HepG2 (cell line): ENCODE results near the gene PRKN. TPM values are rescaled to one million over a fixed set of nuclear protein-coding genes. Genes with fewer than 3 reads are reported as not detected.

Source experiments
- CREM ChIP-seq, 2 experiments: sonication (generic) in 1 of 2; formaldehyde crosslinking in 1 of 2; IDR thresholded peaks; 2 replicates each; pipeline versions ENCODE4 v1.4.0 to v1.6.1; 2016 to 2020; ENCODE audit warnings: antibody characterized with exemption in 1 of 2, mild to moderate bottlenecking in 1 of 2, missing genetic modification reagents in 1 of 2
- CSRNP2 ChIP-seq: sonication (generic); formaldehyde crosslinking; conservative IDR thresholded peaks from 2 replicates; pipeline ENCODE4 v1.8.0; 2022; ENCODE audit warnings: low read depth, missing genetic modification reagents
- FOSL1 ChIP-seq: sonication (generic); formaldehyde crosslinking; IDR thresholded peaks from 2 replicates; pipeline ENCODE4 v1.9.0; 2021; ENCODE audit warnings: missing genetic modification reagents, borderline replicate concordance
- FOXC1 ChIP-seq: sonication (generic); formaldehyde crosslinking; IDR thresholded peaks from 2 replicates; pipeline ENCODE4 v1.8.0; 2022; ENCODE audit warnings: mild to moderate bottlenecking, missing genetic modification reagents, borderline replicate concordance
- FOXM1 ChIP-seq: sonication (generic); formaldehyde crosslinking; IDR thresholded peaks from 2 replicates; pipeline ENCODE4 v1.5.0; 2020; ENCODE audit warnings: missing genetic modification reagents
- KDM6A ChIP-seq: IDR thresholded peaks from 2 replicates; pipeline ENCODE4 v1.6.1; 2016; ENCODE audit warnings: low read depth
- MTA3 ChIP-seq: sonication (generic); formaldehyde crosslinking; IDR thresholded peaks from 2 replicates; pipeline ENCODE4 v1.4.0; 2020; ENCODE audit warnings: missing genetic modification reagents
- YEATS4 ChIP-seq: sonication (generic); formaldehyde crosslinking; IDR thresholded peaks from 2 replicates; pipeline ENCODE4 v1.4.0; 2020; ENCODE audit warnings: missing genetic modification reagents, borderline replicate concordance
- ZBTB20 ChIP-seq: sonication (generic); formaldehyde crosslinking; IDR thresholded peaks from 2 replicates; pipeline ENCODE4 v1.8.1; 2023; ENCODE audit warnings: missing genetic modification reagents, low read depth, mild to moderate bottlenecking, borderline replicate concordance
- ZKSCAN8 ChIP-seq: IDR thresholded peaks from 2 replicates; pipeline ENCODE4 v1.6.1; 2016; ENCODE audit warnings: borderline replicate concordance, missing genetic modification reagents, missing compliant biosample characterization
- ZMYM4 ChIP-seq: sonication (generic); formaldehyde crosslinking; IDR thresholded peaks from 2 replicates; pipeline ENCODE4 v1.8.1; 2023; ENCODE audit warnings: mild to moderate bottlenecking, missing genetic modification reagents
- ZNF180 ChIP-seq: sonication (generic); formaldehyde crosslinking; IDR thresholded peaks from 2 replicates; pipeline ENCODE4 v1.4.0; 2020; ENCODE audit warnings: low read depth, missing genetic modification reagents, borderline replicate concordance
- ZNF564 ChIP-seq: sonication (generic); formaldehyde crosslinking; IDR thresholded peaks from 2 replicates; pipeline ENCODE4 v1.8.1; 2023; ENCODE audit warnings: mild to moderate bottlenecking, missing genetic modification reagents
- ZNF816 ChIP-seq: sonication (generic); formaldehyde crosslinking; IDR thresholded peaks from 2 replicates; pipeline ENCODE4 v1.8.0; 2022; ENCODE audit warnings: missing genetic modification reagents, mild to moderate bottlenecking, borderline replicate concordance
- polyA plus RNA-seq, 8 experiments: library from polyadenylated mRNA; depleted of rRNA in 3 of 8; stranded (reverse) in 7 of 8; unstranded in 1 of 8; fragments of >200 nt; fragmentation: Illumina TruSeq in 4 of 8; extraction: Trizol in 4 of 8; gene quantifications; 2 replicates each; pipeline versions ENCODE4 v1.2.1 to v1.2.3, GENCODE V29; 2011 to 2016; ENCODE audit warnings: low read depth in 4 of 8, missing spikeins in 1 of 8, mixed read lengths in 1 of 8; ENCODE audit not compliant: insufficient read depth in 1 of 8
- total RNA-seq, 5 experiments: library from RNA; depleted of rRNA; stranded (reverse); fragments of >200 nt; fragmentation: Illumina TruSeq; extraction: Trizol; gene quantifications; 2 replicates each; pipeline ENCODE4 v1.2.3, GENCODE V29; 2016; ENCODE audit warnings: low read depth in 1 of 5
- TF ChIP-seq, protein P1 (sequence below): sonication (generic); formaldehyde crosslinking; IDR thresholded peaks from 2 replicates; pipeline ENCODE4 v1.4.0; 2020; ENCODE audit warnings: missing genetic modification reagents, mild to moderate bottlenecking, borderline replicate concordance
- TF ChIP-seq, protein P2 (sequence below): sonication (generic); formaldehyde crosslinking; IDR thresholded peaks from 2 replicates; pipeline ENCODE4 v1.8.1; 2023; ENCODE audit warnings: mild to moderate bottlenecking, missing genetic modification reagents
- TF ChIP-seq, protein P3 (sequence below): sonication (generic); formaldehyde crosslinking; IDR thresholded peaks from 2 replicates; pipeline ENCODE4; 2020; ENCODE audit warnings: missing genetic modification reagents, mild to moderate bottlenecking, borderline replicate concordance
- TF ChIP-seq, protein P4 (sequence below): sonication (generic); formaldehyde crosslinking; IDR thresholded peaks from 2 replicates; pipeline ENCODE4 v1.8.1; 2023; ENCODE audit warnings: missing genetic modification reagents, inconsistent platforms, borderline replicate concordance

Gene PRKN
- total and polyA plus RNA-seq, 2 of the 13 experiments (the other 11 are each of a cell fraction or from before 2014, with no cell fraction given) = 0.31 to 0.44 TPM

- TF ChIP-seq, protein P1, sequence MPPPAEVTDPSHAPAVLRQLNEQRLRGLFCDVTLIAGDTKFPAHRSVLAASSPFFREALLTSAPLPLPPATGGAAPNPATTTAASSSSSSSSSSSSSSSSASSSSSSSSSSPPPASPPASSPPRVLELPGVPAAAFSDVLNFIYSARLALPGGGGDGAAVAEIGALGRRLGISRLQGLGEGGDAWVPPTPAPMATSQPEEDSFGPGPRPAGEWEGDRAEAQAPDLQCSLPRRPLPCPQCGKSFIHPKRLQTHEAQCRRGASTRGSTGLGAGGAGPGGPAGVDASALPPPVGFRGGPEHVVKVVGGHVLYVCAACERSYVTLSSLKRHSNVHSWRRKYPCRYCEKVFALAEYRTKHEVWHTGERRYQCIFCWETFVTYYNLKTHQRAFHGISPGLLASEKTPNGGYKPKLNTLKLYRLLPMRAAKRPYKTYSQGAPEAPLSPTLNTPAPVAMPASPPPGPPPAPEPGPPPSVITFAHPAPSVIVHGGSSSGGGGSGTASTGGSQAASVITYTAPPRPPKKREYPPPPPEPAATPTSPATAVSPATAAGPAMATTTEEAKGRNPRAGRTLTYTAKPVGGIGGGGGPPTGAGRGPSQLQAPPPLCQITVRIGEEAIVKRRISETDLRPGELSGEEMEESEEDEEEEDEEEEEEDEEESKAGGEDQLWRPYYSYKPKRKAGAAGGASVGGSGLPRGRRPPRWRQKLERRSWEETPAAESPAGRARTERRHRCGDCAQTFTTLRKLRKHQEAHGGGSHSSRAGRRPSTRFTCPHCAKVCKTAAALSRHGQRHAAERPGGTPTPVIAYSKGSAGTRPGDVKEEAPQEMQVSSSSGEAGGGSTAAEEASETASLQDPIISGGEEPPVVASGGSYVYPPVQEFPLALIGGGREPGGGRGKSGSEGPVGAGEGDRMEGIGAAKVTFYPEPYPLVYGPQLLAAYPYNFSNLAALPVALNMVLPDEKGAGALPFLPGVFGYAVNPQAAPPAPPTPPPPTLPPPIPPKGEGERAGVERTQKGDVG = no peak
- TF ChIP-seq ZNF564 (CRISPR knock-in tag) (peak; percentile 35; the same call in 1 of the 2 replicates), ZNF816 (0 out of 2 replicates have a peak, but pooled peaks have one; percentile 27), YEATS4 (0 out of 2 replicates have a peak, but pooled peaks have one; percentile 44), FOXC1 (CRISPR knock-in tag) (no peak), ZKSCAN8 (CRISPR knock-in tag) (peak; percentile 84), CREM (IDR thresholded peaks at IDR 0.05) (peak; percentile 66; the same call in 1 of the 2 replicates), CREM (CRISPR knock-in tag; IDR thresholded peaks at IDR 0.05) (no peak), ZBTB20 (CRISPR knock-in tag) (peak; percentile 26; the same call in 1 of the 2 replicates), MTA3 (CRISPR knock-in tag) (no peak), KDM6A (peak; percentile 64), FOXM1 (no peak), ZMYM4 (CRISPR knock-in tag) (peak; percentile 93), CSRNP2 (CRISPR knock-in tag) (no peak), ZNF180 (CRISPR knock-in tag) (no peak), FOSL1 (CRISPR knock-in tag) (peak; percentile 88; the same call in 1 of the 2 replicates)
- TF ChIP-seq, protein P2, sequence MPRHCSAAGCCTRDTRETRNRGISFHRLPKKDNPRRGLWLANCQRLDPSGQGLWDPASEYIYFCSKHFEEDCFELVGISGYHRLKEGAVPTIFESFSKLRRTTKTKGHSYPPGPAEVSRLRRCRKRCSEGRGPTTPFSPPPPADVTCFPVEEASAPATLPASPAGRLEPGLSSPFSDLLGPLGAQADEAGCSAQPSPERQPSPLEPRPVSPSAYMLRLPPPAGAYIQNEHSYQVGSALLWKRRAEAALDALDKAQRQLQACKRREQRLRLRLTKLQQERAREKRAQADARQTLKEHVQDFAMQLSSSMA = no peak
- TF ChIP-seq, protein P3, sequence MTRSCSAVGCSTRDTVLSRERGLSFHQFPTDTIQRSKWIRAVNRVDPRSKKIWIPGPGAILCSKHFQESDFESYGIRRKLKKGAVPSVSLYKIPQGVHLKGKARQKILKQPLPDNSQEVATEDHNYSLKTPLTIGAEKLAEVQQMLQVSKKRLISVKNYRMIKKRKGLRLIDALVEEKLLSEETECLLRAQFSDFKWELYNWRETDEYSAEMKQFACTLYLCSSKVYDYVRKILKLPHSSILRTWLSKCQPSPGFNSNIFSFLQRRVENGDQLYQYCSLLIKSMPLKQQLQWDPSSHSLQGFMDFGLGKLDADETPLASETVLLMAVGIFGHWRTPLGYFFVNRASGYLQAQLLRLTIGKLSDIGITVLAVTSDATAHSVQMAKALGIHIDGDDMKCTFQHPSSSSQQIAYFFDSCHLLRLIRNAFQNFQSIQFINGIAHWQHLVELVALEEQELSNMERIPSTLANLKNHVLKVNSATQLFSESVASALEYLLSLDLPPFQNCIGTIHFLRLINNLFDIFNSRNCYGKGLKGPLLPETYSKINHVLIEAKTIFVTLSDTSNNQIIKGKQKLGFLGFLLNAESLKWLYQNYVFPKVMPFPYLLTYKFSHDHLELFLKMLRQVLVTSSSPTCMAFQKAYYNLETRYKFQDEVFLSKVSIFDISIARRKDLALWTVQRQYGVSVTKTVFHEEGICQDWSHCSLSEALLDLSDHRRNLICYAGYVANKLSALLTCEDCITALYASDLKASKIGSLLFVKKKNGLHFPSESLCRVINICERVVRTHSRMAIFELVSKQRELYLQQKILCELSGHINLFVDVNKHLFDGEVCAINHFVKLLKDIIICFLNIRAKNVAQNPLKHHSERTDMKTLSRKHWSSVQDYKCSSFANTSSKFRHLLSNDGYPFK (CRISPR knock-in tag) = peak; percentile 27; the same call in 1 of the 2 replicates
- TF ChIP-seq, protein P4, sequence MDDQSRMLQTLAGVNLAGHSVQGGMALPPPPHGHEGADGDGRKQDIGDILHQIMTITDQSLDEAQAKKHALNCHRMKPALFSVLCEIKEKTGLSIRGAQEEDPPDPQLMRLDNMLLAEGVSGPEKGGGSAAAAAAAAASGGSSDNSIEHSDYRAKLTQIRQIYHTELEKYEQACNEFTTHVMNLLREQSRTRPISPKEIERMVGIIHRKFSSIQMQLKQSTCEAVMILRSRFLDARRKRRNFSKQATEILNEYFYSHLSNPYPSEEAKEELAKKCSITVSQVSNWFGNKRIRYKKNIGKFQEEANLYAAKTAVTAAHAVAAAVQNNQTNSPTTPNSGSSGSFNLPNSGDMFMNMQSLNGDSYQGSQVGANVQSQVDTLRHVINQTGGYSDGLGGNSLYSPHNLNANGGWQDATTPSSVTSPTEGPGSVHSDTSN = no peak
Measured at GRCh38 chr6:162058281-162058875, 669.2 kb downstream of the PRKN start (continued).
